Erythroblast (primary cell): ENCODE measurements around the gene HTD2.

Source experiments
- GATA1 ChIP-seq: IDR thresholded peaks from 2 replicates; pipeline ENCODE4 v1.6.1; 2011; ENCODE audit warnings: low read depth, mild to moderate bottlenecking, control low read depth, low read length, moderate library complexity
- POLR2A ChIP-seq: IDR thresholded peaks from 2 replicates; pipeline ENCODE4 v1.6.1; 2011; ENCODE audit warnings: mild to moderate bottlenecking, low read length

DNA sequence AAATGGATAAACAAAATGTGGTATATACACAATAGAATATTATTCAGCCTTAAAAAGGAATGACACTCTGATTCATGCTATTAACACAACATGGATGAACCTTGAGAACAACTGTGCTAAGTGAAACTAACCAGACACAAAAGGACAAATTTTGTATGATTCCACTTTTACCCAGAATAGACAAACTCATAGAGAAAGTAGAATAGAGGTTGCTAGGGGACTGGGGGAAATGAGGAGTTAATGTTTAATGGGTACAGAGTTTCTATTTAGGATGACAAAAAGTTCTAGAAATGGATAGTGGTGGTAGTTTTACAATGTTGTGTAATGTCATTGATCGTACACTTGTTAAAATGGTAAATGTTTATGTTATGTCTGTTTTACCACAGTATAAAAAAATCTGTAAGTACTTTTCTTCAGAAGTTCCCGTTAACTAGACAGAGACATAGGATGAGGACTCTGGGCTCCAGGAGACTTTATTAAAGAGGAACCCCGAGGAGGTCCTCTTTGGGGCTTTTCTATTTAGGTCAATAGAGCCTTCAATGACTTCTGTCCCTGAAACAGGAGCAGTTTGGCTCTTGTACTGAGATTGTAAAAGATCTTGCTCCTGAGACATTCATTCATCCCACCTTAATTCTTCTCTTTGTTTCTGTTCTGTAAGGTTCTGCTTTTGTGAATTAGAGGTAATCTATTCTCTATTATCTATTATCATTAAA lies 44.2 kb upstream of the HTD2 start:
- TF ChIP-seq POLR2A (no peak), GATA1 (no peak)
